Activated naive CD8-positive, alpha-beta T cell treated with anti-CD3 and anti-CD28 coated beads, Interleukin-2, amount 50 U/mL, for 16 hours (primary cell): ENCODE data around the gene RAC3.

ENCODE experiments used
- DNase-seq: peaks from one replicate; pipeline ENCODE4 v3.0.0-alpha.2; 2020; ENCODE audit warnings: low read depth, low spot score

The RAC3 gene

GRCh38 chr17:82055965-82056728 is 24.7 kb downstream of the RAC3 start:
- DNase-seq: no peak

GRCh38 chr17:82056729-82057621 is 25.5 kb downstream of the RAC3 start:
- DNase-seq: no peak

- no peak for DNase-seq
Measured at GRCh38 chr17:82058230-82058854, 26.9 kb downstream of the RAC3 start.

GRCh38 chr17:82058855-82059249 is 27.4 kb downstream of the RAC3 start:
- no peak for DNase-seq

- DNase-seq: no peak
Measured at GRCh38 chr17:82059272-82060000, 28.0 kb downstream of the RAC3 start.

GRCh38 chr17:82060001-82060380 is 28.5 kb downstream of the RAC3 start:
- DNase-seq: no peak

GRCh38 chr17:82060614-82061013 is 29.1 kb downstream of the RAC3 start:
- DNase-seq: no peak

GRCh38 chr17:82061047-82061925 is 29.8 kb downstream of the RAC3 start:
- no peak for DNase-seq

- DNase-seq: no peak
Measured at GRCh38 chr17:82062076-82062983, 30.9 kb downstream of the RAC3 start.

- no peak for DNase-seq
Measured at GRCh38 chr17:82062984-82063368, 31.5 kb downstream of the RAC3 start.

GRCh38 chr17:82063424-82064415 is 32.2 kb downstream of the RAC3 start:
- no peak for DNase-seq

- DNase-seq: no peak
Measured at GRCh38 chr17:82064433-82065192, 33.1 kb downstream of the RAC3 start.

- no peak for DNase-seq
Measured at GRCh38 chr17:82065193-82065637, 33.7 kb downstream of the RAC3 start.

- DNase-seq: peak; percentile 27
Measured at GRCh38 chr17:82065638-82066303, 34.3 kb downstream of the RAC3 start, which contains the start of gene DUS1L. Gene DUS1L, minus strand, starts transcription at chr17:82065804. Its CDS starts 745 bp downstream, at chr17:82065059.

- no peak for DNase-seq
Measured at GRCh38 chr17:82070611-82071010, 39.1 kb downstream of the RAC3 start.

GRCh38 chr17:82072827-82073226 is 41.3 kb downstream of the RAC3 start:
- no peak for DNase-seq

GRCh38 chr17:82073446-82073845 is 42.0 kb downstream of the RAC3 start:
- no peak for DNase-seq
